AG04449 (cell line): Measurements from ENCODE around the gene SMG7.

Experiments used
- CTCF ChIA-PET: fragments of 350-600 bp; formaldehyde crosslinking; extraction: SDS; loops from one replicate; lab custom pipeline; 2021; ENCODE audit warnings: antibody characterized with exemption; lab: Yijun Ruan, JAX
- POLR2A ChIA-PET: fragments of 400-600, 350-600 bp; formaldehyde crosslinking; extraction: SDS; loops from one replicate; lab custom pipeline; 2020; ENCODE audit warnings: antibody characterized with exemption, inconsistent platforms; lab: Yijun Ruan, JAX
- DNase-seq: peaks from one replicate; pipeline ENCODE4 v3.0.0-alpha.2; 2010; ENCODE audit warnings: low read depth, low spot score
- H3K4me3 ChIP-seq: 2 replicates; pipeline ENCODE4 v1.5.1; 2011; ENCODE audit warnings: low read depth, mild to moderate bottlenecking, control low read depth, low read length
- TF ChIP-seq, protein P1 (sequence below): IDR thresholded peaks from one replicate; pipeline ENCODE4 v1.5.1; 2011; ENCODE audit warnings: mild to moderate bottlenecking, moderate library complexity, low read length, control low read depth, inconsistent platforms; ENCODE audit not compliant: insufficient read depth; ENCODE audit errors: missing control alignments

Gene SMG7

GRCh38 chr1:183552891-183553290 lies 80.6 kb downstream of the SMG7 start:
- POLR2A ChIA-PET, result no interaction called here
- no peak for DNase-seq
- TF ChIP-seq, protein P1, sequence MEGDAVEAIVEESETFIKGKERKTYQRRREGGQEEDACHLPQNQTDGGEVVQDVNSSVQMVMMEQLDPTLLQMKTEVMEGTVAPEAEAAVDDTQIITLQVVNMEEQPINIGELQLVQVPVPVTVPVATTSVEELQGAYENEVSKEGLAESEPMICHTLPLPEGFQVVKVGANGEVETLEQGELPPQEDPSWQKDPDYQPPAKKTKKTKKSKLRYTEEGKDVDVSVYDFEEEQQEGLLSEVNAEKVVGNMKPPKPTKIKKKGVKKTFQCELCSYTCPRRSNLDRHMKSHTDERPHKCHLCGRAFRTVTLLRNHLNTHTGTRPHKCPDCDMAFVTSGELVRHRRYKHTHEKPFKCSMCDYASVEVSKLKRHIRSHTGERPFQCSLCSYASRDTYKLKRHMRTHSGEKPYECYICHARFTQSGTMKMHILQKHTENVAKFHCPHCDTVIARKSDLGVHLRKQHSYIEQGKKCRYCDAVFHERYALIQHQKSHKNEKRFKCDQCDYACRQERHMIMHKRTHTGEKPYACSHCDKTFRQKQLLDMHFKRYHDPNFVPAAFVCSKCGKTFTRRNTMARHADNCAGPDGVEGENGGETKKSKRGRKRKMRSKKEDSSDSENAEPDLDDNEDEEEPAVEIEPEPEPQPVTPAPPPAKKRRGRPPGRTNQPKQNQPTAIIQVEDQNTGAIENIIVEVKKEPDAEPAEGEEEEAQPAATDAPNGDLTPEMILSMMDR, result no peak
- no peak overlapping the region for H3K4me3 ChIP-seq
- CTCF ChIA-PET, result interaction anchor here (0.9 kb wide), 1 partner anchor 11 kb away, joined by 3 read pairs; no protein-coding TSS in a partner anchor

DNA sequence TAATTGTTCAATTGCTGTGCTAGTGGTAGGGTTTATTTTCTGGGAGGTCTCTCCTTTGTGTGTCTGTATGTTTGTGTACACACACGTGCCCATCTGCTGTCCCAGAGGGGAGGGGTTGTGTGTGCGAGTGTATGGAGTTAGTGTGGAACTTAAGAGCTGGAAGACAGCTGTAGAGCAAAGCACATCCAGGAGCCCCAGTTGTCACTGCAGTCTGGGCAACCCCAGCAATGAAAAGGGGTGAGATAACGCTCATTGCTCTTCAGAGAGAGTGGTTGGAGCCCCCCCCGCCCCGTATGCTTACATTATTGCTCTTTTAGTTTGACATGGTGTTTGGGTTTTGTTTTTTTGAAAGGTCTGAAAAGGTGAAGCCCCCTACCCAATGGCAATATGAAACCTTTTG lies 81.0 kb downstream of the SMG7 start:
- ChIA-PET POLR2A (no interaction called here), CTCF (interaction anchor here (1.5 kb wide), 1 partner anchor 13 kb away, joined by 4 read pairs; no protein-coding TSS in a partner anchor)
- no peak for DNase-seq
- TF ChIP-seq, protein P1, result no peak
- no peak overlapping the region for H3K4me3 ChIP-seq

DNA sequence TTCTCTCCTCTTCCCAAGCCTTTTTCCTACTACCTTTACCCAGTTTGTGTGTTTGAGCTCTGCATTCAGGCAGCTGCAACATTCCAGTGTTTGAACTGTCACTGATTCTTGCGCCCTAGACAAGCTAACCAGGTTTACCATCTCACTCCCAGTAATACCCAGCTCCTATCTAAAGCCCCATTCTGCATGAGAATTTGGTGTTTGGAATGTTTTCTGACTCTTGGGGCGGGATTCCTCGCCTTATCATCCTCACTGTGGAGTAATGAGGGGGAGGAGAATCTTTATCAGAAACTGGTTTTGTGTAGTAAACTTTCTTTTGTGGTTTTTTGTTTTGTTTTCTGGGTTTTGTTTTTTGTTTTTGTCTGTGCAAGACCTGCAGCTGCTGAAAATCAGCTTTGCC lies 81.5 kb downstream of the SMG7 start:
- ChIA-PET POLR2A (no interaction called here), CTCF (interaction anchor here (0.6 to 1.5 kb wide), 2 partner anchors 12 to 272 kb away, joined by 3 to 4 read pairs; no protein-coding TSS in a partner anchor)
- no peak overlapping the region for H3K4me3 ChIP-seq

DNA sequence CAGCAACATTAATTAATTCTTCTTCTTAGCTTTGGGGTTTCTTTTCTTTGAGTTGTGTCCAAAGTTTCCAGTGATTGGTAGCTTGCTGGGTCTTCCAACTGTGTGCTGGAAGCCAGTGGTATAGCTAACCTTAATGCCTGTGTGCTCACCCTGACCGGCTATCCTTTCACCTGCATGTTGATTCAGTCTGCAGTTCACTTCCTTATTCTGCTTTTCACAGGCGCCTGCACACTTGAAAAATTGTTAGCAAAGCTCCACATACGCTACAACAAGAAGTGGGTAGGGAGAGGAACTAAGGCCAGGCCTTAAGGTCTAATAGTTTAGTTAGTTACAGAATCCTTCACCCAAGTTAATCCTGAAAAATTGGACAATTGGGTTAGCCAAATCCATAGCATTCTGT lies 82.3 kb downstream of the SMG7 start:
- DNase-seq, result no peak
- TF ChIP-seq, protein P1, result no peak
- H3K4me3 ChIP-seq, result no peak overlapping the region
- POLR2A ChIA-PET, result no interaction called here
- CTCF ChIA-PET, result interaction anchor here (1.5 kb wide), 1 partner anchor 11 kb away, joined by 4 read pairs; no protein-coding TSS in a partner anchor

More for the DNA sequence above, 81.5 kb downstream of the SMG7 start:
- DNase-seq, result no peak
- TF ChIP-seq, protein P1, result no peak

DNA sequence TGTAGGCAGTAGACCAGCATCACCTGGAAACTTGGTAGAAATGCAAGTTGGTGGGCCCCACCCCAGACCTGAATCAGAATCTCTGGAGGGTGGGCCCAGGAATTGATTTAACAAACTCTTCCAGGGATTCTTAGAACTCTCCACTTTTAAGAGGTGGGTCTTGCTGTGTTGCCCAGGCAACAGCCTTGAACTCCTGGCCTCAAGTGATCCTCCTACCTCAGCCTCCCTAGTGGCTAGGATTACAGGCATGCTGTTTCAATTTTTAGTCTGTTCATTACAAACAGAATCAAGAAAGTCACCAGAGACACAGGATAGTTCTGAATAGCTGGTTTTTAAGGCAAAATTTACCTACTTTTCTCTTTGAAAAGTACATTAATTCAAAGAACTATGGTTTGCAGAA lies 86.8 kb downstream of the SMG7 start:
- TF ChIP-seq, protein P1, result no peak
- CTCF ChIA-PET, result no interaction called here
- no peak for DNase-seq
- no peak overlapping the region for H3K4me3 ChIP-seq
- POLR2A ChIA-PET, result no interaction called here

DNA sequence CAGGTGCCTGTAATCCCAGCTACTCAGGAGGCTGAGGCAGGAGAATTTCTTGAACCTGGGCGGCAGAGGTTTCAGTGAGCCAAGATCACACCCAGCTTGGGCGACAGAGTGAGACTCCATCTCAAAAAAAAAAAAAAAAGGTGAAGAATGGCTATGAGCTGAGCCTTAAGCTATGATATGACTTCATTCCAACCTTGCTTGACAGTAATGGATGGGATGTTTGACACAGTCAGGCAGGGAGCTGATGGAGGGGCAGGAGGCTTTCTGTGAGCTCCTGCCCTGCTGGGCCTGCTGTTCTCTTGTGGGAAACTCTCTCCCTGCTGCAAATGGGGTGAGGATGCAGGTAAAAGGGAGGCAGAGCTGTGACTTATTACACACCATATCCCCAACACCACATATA lies 90.4 kb downstream of the SMG7 start:
- POLR2A ChIA-PET, result no interaction called here
- H3K4me3 ChIP-seq, result no peak overlapping the region
- CTCF ChIA-PET, result interaction anchor here (0.9 kb wide), 1 partner anchor 17 kb away, joined by 3 read pairs; no protein-coding TSS in a partner anchor
- TF ChIP-seq, protein P1, result no peak
- DNase-seq, result no peak
